ENCODE measurements around the gene GDPD5.
A peak's percentile ranks its signal among the peaks of the same experiment; 100 is the strongest.

The GDPD5 gene

GRCh38 chr11:75473684-75474083 lies 52.1 kb downstream of the GDPD5 start:
- no peak for DNase-seq (ENCODE audit: low read depth in 2 of 2)

- DNase-seq (ENCODE audit: low read depth in 2 of 2): no peak
These were observed 53.5 kb downstream of the GDPD5 start for GRCh38 chr11:75472081-75472732.

- no peak for DNase-seq (ENCODE audit: low read depth in 2 of 2)
These were observed 54.4 kb downstream of the GDPD5 start for GRCh38 chr11:75471176-75471973.

- no peak for DNase-seq (ENCODE audit: low read depth in 2 of 2)
These were observed 55.2 kb downstream of the GDPD5 start for GRCh38 chr11:75470476-75471080.

GRCh38 chr11:75469785-75470405 lies 55.8 kb downstream of the GDPD5 start:
- DNase-seq (ENCODE audit: low read depth in 2 of 2): no peak

GRCh38 chr11:75468534-75469340 lies 57.0 kb downstream of the GDPD5 start:
- DNase-seq (ENCODE audit: low read depth in 2 of 2): no peak

- no peak for DNase-seq (ENCODE audit: low read depth in 2 of 2)
These were observed 57.9 kb downstream of the GDPD5 start for GRCh38 chr11:75467881-75468280.

GRCh38 chr11:75467311-75467710 lies 58.4 kb downstream of the GDPD5 start:
- no peak for DNase-seq (ENCODE audit: low read depth in 2 of 2)

GRCh38 chr11:75465701-75466531 lies 59.8 kb downstream of the GDPD5 start:
- DNase-seq (ENCODE audit: low read depth in 2 of 2): no peak

GRCh38 chr11:75463106-75463774 lies 62.5 kb downstream of the GDPD5 start:
- DNase-seq (ENCODE audit: low read depth in 2 of 2): no peak

- no peak for DNase-seq (ENCODE audit: low read depth in 2 of 2)
These were observed 63.6 kb downstream of the GDPD5 start for GRCh38 chr11:75462117-75462653.

- DNase-seq (ENCODE audit: low read depth in 2 of 2): no peak
These were observed 64.6 kb downstream of the GDPD5 start for GRCh38 chr11:75461151-75461550.

GRCh38 chr11:75456596-75457183 lies 69.1 kb downstream of the GDPD5 start:
- DNase-seq (ENCODE audit: low read depth in 2 of 2): no peak

GRCh38 chr11:75454987-75455386 lies 70.8 kb downstream of the GDPD5 start:
- no peak for DNase-seq (ENCODE audit: low read depth in 2 of 2)

GRCh38 chr11:75453916-75454655 lies 71.7 kb downstream of the GDPD5 start:
- DNase-seq (ENCODE audit: low read depth in 2 of 2): no peak

GRCh38 chr11:75450826-75451821 lies 74.6 kb downstream of the GDPD5 start:
- DNase-seq (ENCODE audit: low read depth in 2 of 2): peak; percentile 23 to 49

- no peak for DNase-seq (ENCODE audit: low read depth in 2 of 2)
These were observed 75.5 kb downstream of the GDPD5 start for GRCh38 chr11:75450236-75450635.

- DNase-seq (ENCODE audit: low read depth in 2 of 2): no peak
These were observed 76.0 kb downstream of the GDPD5 start for GRCh38 chr11:75449776-75450175.

All from stimulated activated CD4-positive, alpha-beta T cell treated with anti-CD3 and anti-CD28 coated beads, Interleukin-4, amount 100 ng/mL, for 48 hours (primary cell).